ENCODE measurements around the gene SATB2.

SATB2 gene

GRCh38 chr2:199463708-199464605, 6.2 kb upstream of the SATB2 start:
- Histone ChIP-seq H2BK12ac (ENCODE audit: low read length) (no peak overlapping the region), H3K9ac (ENCODE audit: low read depth, low read length, poor library complexity) (no peak overlapping the region), H3K27me3 (ENCODE audit: control insufficient read depth in 3 of 3, insufficient read depth in 3 of 3, low read depth in 1 of 3, low read length in 3 of 3) (peaks cover 55 to 79% (median 69%) of the 10 kb centered on the region in 3 experiments), H3K23ac (ENCODE audit: low read depth, low read length, poor library complexity) (no peak overlapping the region), H3K4me1 (ENCODE audit: control insufficient read depth in 2 of 2, insufficient read depth in 1 of 2, low read depth in 1 of 2, low read length in 2 of 2) (peaks cover 0 to 11% of the 10 kb centered on the region in 2 donors), H3K9me3 (replicated peaks in 1 of 2; ENCODE audit: control insufficient read depth in 2 of 2, insufficient read depth in 1 of 2, low read depth in 1 of 2, low read length in 2 of 2) (peaks cover 2 to 12% of the 10 kb centered on the region in 2 donors), H2AK5ac (ENCODE audit: low read depth, low read length) (peak overlapping the region; percentile 43), H2AFZ (ENCODE audit: low read length) (peak overlapping the region; percentile 82), H2BK120ac (ENCODE audit: low read depth, low read length) (no peak overlapping the region), H4K91ac (ENCODE audit: low read depth, low read length, poor library complexity) (no peak overlapping the region), H3K4me3 (ENCODE audit: low read length in 2 of 2) (peak overlapping the region; percentile 13 to 38), H2BK15ac (ENCODE audit: low read length) (peak overlapping the region; percentile 45), H3K4ac (ENCODE audit: low read length) (no peak overlapping the region), H3K4me2 (ENCODE audit: insufficient read depth, low read length, poor library complexity, severe bottlenecking) (peak overlapping the region; percentile 69), H4K8ac (ENCODE audit: low read depth, low read length) (no peak overlapping the region), H3K18ac (ENCODE audit: low read length) (peak overlapping the region; percentile 88), H3K14ac (ENCODE audit: low read length) (no peak overlapping the region), H3K36me3 (replicated peaks in 1 of 2; ENCODE audit: control insufficient read depth in 2 of 2, insufficient read depth in 2 of 2, low read length in 2 of 2) (no peaks in the 10 kb centered on the region), H3K79me1 (ENCODE audit: low read depth, low read length) (no peaks in the 10 kb centered on the region), H3K27ac (replicated peaks; ENCODE audit: low read length) (no peak overlapping the region), H2BK5ac (ENCODE audit: low read length) (no peak overlapping the region)
- no CpG with 5 or more reads among the region's 64 CpGs for WGBS, 2 donors (ENCODE audit: extremely low coverage in 2 of 2, insufficient read length in 2 of 2, insufficient replicate concordance in 1 of 2)
- DNase-seq (ENCODE audit: low spot score), result no peak

DNA sequence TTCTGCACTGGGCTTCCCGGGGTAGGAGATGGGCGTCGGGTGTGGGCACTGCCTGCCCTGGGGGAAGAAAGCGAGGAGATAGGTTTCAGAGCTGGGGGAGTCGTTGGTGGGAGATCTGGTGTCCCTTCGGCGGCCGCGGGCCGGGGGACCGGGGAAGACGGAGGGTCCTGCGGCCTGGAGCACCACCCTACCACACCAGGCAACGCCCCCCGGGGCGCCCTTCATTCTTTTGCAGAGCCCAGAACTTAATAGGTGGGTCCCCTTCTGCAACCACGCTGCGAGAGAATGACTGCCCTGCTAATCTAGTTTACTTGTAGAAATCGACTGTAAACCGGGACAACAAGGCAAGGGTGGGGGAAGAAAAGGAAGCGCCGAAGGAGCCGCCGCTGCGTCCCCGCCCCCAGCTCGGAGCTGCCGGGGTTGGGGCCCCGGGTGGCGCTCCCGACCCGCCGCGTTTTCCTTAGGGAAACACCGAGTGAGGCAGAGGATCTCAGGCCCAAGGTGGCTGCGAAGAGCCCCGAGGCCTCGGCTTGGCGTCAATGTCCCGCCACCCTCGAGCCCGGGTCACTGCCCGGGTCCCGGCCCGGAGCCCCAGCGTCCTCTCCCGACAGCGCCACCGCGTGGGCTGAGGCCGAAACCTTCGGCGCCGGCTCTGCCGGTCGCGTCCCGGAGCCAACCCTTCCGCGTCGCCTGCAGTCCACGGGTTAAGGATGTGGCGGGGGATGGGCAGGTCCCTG, 5.4 kb upstream of the SATB2 start:
- DNase-seq (ENCODE audit: low spot score), result peak; percentile 75
- H3K4me2 ChIP-seq (ENCODE audit: insufficient read depth, low read length, poor library complexity, severe bottlenecking), result peak overlapping the region; percentile 69
- no peak overlapping the region for H3K23ac ChIP-seq (ENCODE audit: low read depth, low read length, poor library complexity)
- H2BK15ac ChIP-seq (ENCODE audit: low read length), result no peak overlapping the region
- H3K27ac ChIP-seq (replicated peaks; ENCODE audit: low read length), result no peak overlapping the region
- no peak overlapping the region for H4K91ac ChIP-seq (ENCODE audit: low read depth, low read length, poor library complexity)
- peak overlapping the region; percentile 38 to 80 for H3K4me3 ChIP-seq (ENCODE audit: low read length in 2 of 2)
- no peaks in the 10 kb centered on the region for H3K36me3 ChIP-seq (replicated peaks in 1 of 2; ENCODE audit: control insufficient read depth in 2 of 2, insufficient read depth in 2 of 2, low read length in 2 of 2)
- no peak overlapping the region for H3K14ac ChIP-seq (ENCODE audit: low read length)
- peak overlapping the region; percentile 82 for H2AFZ ChIP-seq (ENCODE audit: low read length)
- H2BK5ac ChIP-seq (ENCODE audit: low read length), result no peak overlapping the region
- peaks cover 2 to 8% of the 10 kb centered on the region in 2 donors for H3K9me3 ChIP-seq (replicated peaks in 1 of 2; ENCODE audit: control insufficient read depth in 2 of 2, insufficient read depth in 1 of 2, low read depth in 1 of 2, low read length in 2 of 2)
- no peaks in the 10 kb centered on the region for H3K79me1 ChIP-seq (ENCODE audit: low read depth, low read length)
- no peak overlapping the region for H2AK5ac ChIP-seq (ENCODE audit: low read depth, low read length)
- peak overlapping the region; percentile 60 for H3K18ac ChIP-seq (ENCODE audit: low read length)
- peaks cover 0 to 10% of the 10 kb centered on the region in 2 donors for H3K4me1 ChIP-seq (ENCODE audit: control insufficient read depth in 2 of 2, insufficient read depth in 1 of 2, low read depth in 1 of 2, low read length in 2 of 2)
- H2BK12ac ChIP-seq (ENCODE audit: low read length), result no peak overlapping the region
- H4K8ac ChIP-seq (ENCODE audit: low read depth, low read length), result no peak overlapping the region
- H3K27me3 ChIP-seq (ENCODE audit: control insufficient read depth in 3 of 3, insufficient read depth in 3 of 3, low read depth in 1 of 3, low read length in 3 of 3), result peaks cover 48 to 71% (median 61%) of the 10 kb centered on the region in 3 experiments
- WGBS, 2 donors (ENCODE audit: extremely low coverage in 2 of 2, insufficient read length in 2 of 2, insufficient replicate concordance in 1 of 2), result no CpG with 5 or more reads among the region's 63 CpGs
- no peak overlapping the region for H3K4ac ChIP-seq (ENCODE audit: low read length)
- no peak overlapping the region for H3K9ac ChIP-seq (ENCODE audit: low read depth, low read length, poor library complexity)
- no peak overlapping the region for H2BK120ac ChIP-seq (ENCODE audit: low read depth, low read length)

DNA sequence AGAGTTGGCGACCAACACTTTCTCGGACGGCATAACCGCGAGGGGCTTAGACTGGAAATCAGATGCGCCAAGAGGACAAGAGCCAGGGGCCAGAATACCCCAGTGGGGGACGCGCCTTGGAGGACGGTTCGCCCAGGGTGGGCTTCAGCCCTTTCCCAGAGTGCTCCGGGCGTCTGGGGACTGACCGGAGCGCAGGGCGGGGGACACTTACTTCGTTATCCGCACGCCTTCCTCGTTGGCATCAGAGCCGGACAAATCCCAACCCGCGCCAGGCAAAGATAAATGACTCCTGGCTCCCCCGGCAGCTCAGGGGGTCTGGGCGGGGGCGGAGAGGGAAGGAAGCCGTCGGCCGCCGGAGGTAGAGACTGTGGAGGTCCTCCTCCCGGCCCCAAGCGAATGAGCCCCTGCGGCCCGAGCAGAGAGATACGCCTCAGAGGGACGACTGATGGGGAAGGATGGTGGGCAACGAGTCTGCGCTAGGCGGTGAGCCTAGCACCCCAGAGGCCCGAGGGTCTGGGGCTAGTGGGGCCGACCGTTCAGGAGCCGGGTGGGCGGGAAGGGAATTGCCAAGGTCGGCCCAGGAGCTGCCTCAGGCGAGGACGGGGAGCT, 4.7 kb upstream of the SATB2 start:
- Histone ChIP-seq H2AK5ac (ENCODE audit: low read depth, low read length) (no peak overlapping the region), H3K4me2 (ENCODE audit: insufficient read depth, low read length, poor library complexity, severe bottlenecking) (peak overlapping the region; percentile 69), H2BK15ac (ENCODE audit: low read length) (no peak overlapping the region), H4K8ac (ENCODE audit: low read depth, low read length) (no peak overlapping the region), H2BK120ac (ENCODE audit: low read depth, low read length) (no peak overlapping the region), H3K4ac (ENCODE audit: low read length) (no peak overlapping the region), H4K91ac (ENCODE audit: low read depth, low read length, poor library complexity) (no peak overlapping the region), H3K9ac (ENCODE audit: low read depth, low read length, poor library complexity) (no peak overlapping the region), H3K79me1 (ENCODE audit: low read depth, low read length) (no peaks in the 10 kb centered on the region), H3K4me1 (ENCODE audit: control insufficient read depth in 2 of 2, insufficient read depth in 1 of 2, low read depth in 1 of 2, low read length in 2 of 2) (peaks cover 0 to 9% of the 10 kb centered on the region in 2 donors), H3K36me3 (replicated peaks in 1 of 2; ENCODE audit: control insufficient read depth in 2 of 2, insufficient read depth in 2 of 2, low read length in 2 of 2) (no peaks in the 10 kb centered on the region), H3K18ac (ENCODE audit: low read length) (peak overlapping the region; percentile 78), H3K14ac (ENCODE audit: low read length) (no peak overlapping the region), H3K27me3 (ENCODE audit: control insufficient read depth in 3 of 3, insufficient read depth in 3 of 3, low read depth in 1 of 3, low read length in 3 of 3) (peaks cover 41 to 69% (median 54%) of the 10 kb centered on the region in 3 experiments), H3K9me3 (replicated peaks in 1 of 2; ENCODE audit: control insufficient read depth in 2 of 2, insufficient read depth in 1 of 2, low read depth in 1 of 2, low read length in 2 of 2) (peaks cover 2 to 8% of the 10 kb centered on the region in 2 donors), H3K4me3 (ENCODE audit: low read length in 2 of 2) (peak overlapping the region; percentile 38 to 57), H2BK5ac (ENCODE audit: low read length) (no peak overlapping the region), H3K23ac (ENCODE audit: low read depth, low read length, poor library complexity) (no peak overlapping the region), H3K27ac (replicated peaks; ENCODE audit: low read length) (no peak overlapping the region), H2AFZ (ENCODE audit: low read length) (no peak overlapping the region), H2BK12ac (ENCODE audit: low read length) (no peak overlapping the region)
- WGBS, 2 donors (ENCODE audit: extremely low coverage in 2 of 2, insufficient read length in 2 of 2, insufficient replicate concordance in 1 of 2), result no CpG with 5 or more reads among the region's 46 CpGs
- DNase-seq (ENCODE audit: low spot score), result peak; percentile 32
